SK-N-SH (cell line): ENCODE results near the gene L1TD1. TPM values are rescaled to one million over a fixed set of nuclear protein-coding genes. Genes with fewer than 3 reads are reported as not detected.

Source experiments
- CTCF ChIA-PET: fragments of 300-600, 350-600 bp; formaldehyde crosslinking; extraction: SDS; loops from one replicate; lab custom pipeline; 2021; lab: Yijun Ruan, JAX
- POLR2A ChIA-PET: fragments of 350-600 bp; sonication (Branson Sonifier 250); formaldehyde crosslinking; extraction: SDS; loops from one replicate; lab custom pipeline; 2020; ENCODE audit warnings: antibody characterized with exemption, inconsistent platforms; lab: Yijun Ruan, JAX
- DNase-seq: peaks from one replicate; pipeline ENCODE4 v3.0.0; 2012
- H2AFZ ChIP-seq: fragments of 200-600 bp; sonication (generic); 2 replicates; pipeline ENCODE4 v1.8.1; 2016; ENCODE audit warnings: antibody characterized with exemption, mild to moderate bottlenecking, low read depth
- H3F3A ChIP-seq: fragments of 200-600 bp; sonication (generic); replicated peaks from 2 replicates; pipeline ENCODE3; 2016; ENCODE audit warnings: antibody characterized with exemption, mild to moderate bottlenecking; ENCODE audit not compliant: insufficient read depth
- H3K27ac ChIP-seq, 2 experiments: fragments of 200-500 bp in 1 of 2; fragments of 200-600 bp in 1 of 2; sonication (Bioruptor generic) in 1 of 2; sonication (generic), shearing (Covaris generic) in 1 of 2; 2 replicates each; pipeline versions ENCODE4 v1.5.1 to v1.6.1; 2014 to 2016; ENCODE audit warnings: low read depth in 2 of 2, inconsistent platforms in 1 of 2, low read length in 1 of 2, mild to moderate bottlenecking in 1 of 2, mixed read lengths in 1 of 2
- H3K27me3 ChIP-seq: fragments of 200-600 bp; sonication (generic), shearing (Covaris generic); 2 replicates; pipeline ENCODE4 v1.6.1; 2016; ENCODE audit warnings: mixed run types; ENCODE audit not compliant: insufficient read depth
- H3K36me3 ChIP-seq, 2 experiments: fragments of 200-500 bp in 1 of 2; fragments of 200-600 bp in 1 of 2; sonication (Bioruptor generic) in 1 of 2; sonication (generic) in 1 of 2; replicated peaks in 1 of 2; 2 replicates each; pipeline versions ENCODE3 to v1.5.1; 2014 to 2016; ENCODE audit warnings: low read length in 1 of 2, mild to moderate bottlenecking in 1 of 2; ENCODE audit not compliant: insufficient read depth in 2 of 2, control insufficient read depth in 1 of 2
- H3K4me1 ChIP-seq, 2 experiments: fragments of 200-500 bp in 1 of 2; fragments of 200-600 bp in 1 of 2; sonication (Bioruptor generic) in 1 of 2; sonication (generic), shearing (Covaris generic) in 1 of 2; 2 replicates each; pipeline versions ENCODE4 v1.5.1 to v1.6.1; 2014 to 2016; ENCODE audit warnings: low read depth in 1 of 2, low read length in 1 of 2, mixed run types in 1 of 2; ENCODE audit not compliant: insufficient read depth in 2 of 2, control insufficient read depth in 1 of 2
- H3K4me2 ChIP-seq: fragments of 200-600 bp; sonication (generic), shearing (Covaris generic); 2 replicates; pipeline ENCODE4 v1.6.1; 2017; ENCODE audit warnings: mixed run types
- H3K4me3 ChIP-seq, 2 experiments: fragments of 200-500 bp in 1 of 2; fragments of 200-600 bp in 1 of 2; sonication (Bioruptor generic) in 1 of 2; sonication (generic), shearing (Covaris generic) in 1 of 2; 2 replicates each; pipeline versions ENCODE4 v1.5.1 to v1.8.1; 2014 to 2016; ENCODE audit warnings: low read depth in 2 of 2, inconsistent platforms in 1 of 2, low read length in 1 of 2, mild to moderate bottlenecking in 1 of 2, mixed read lengths in 1 of 2, moderate library complexity in 1 of 2
- H3K79me2 ChIP-seq: fragments of 200-600 bp; sonication (generic); 2 replicates; pipeline ENCODE4 v1.8.1; 2017; ENCODE audit warnings: mild to moderate bottlenecking; ENCODE audit not compliant: insufficient read depth
- H3K9ac ChIP-seq: fragments of 200-600 bp; sonication (generic); 2 replicates; pipeline ENCODE4 v1.6.1; 2017; ENCODE audit warnings: mixed run types
- H3K9me2 ChIP-seq: fragments of 200-600 bp; sonication (generic); 2 replicates; pipeline ENCODE4 v1.6.1; 2017; ENCODE audit warnings: mixed run types
- H3K9me3 ChIP-seq: fragments of 200-600 bp; sonication (generic); 2 replicates; pipeline ENCODE4 v1.6.1; 2017; ENCODE audit warnings: mixed run types, mild to moderate bottlenecking, moderate library complexity
- H4K20me1 ChIP-seq: fragments of 200-600 bp; sonication (generic); 2 replicates; pipeline ENCODE4 v1.6.1; 2017; ENCODE audit warnings: mild to moderate bottlenecking, mixed run types; ENCODE audit not compliant: insufficient read depth
- FOSL2 ChIP-seq: IDR thresholded peaks from 2 replicates; pipeline ENCODE4 v1.4.0; 2012; ENCODE audit warnings: low read depth, mild to moderate bottlenecking, moderate library complexity, borderline replicate concordance
- FOXJ3 ChIP-seq: sonication (generic); formaldehyde crosslinking; IDR thresholded peaks from 2 replicates; pipeline ENCODE4 v1.5.1; 2020; ENCODE audit warnings: mild to moderate bottlenecking, missing genetic modification reagents
- FOXM1 ChIP-seq: IDR thresholded peaks from 2 replicates; pipeline ENCODE4 v1.4.0; 2012; ENCODE audit warnings: low read depth, mild to moderate bottlenecking
- GABPA ChIP-seq: IDR thresholded peaks from 2 replicates; pipeline ENCODE4 v1.4.0; 2012; ENCODE audit warnings: low read depth, mild to moderate bottlenecking
- GATA2 ChIP-seq: sonication (generic); formaldehyde crosslinking; IDR thresholded peaks from 2 replicates; pipeline ENCODE4 v1.5.0; 2020; ENCODE audit warnings: mild to moderate bottlenecking, missing genetic modification reagents
- JUND ChIP-seq: IDR thresholded peaks from 2 replicates; pipeline ENCODE4 v1.4.0; 2012
- MEF2A ChIP-seq: IDR thresholded peaks from 2 replicates; pipeline ENCODE4 v1.4.0; 2012; ENCODE audit warnings: low read depth, borderline replicate concordance
- MXI1 ChIP-seq: IDR thresholded peaks from 2 replicates; pipeline ENCODE4 v1.6.1; 2012; ENCODE audit warnings: mild to moderate bottlenecking, low read depth, low read length, improper control_type of control experiment
- POLR2AphosphoS5 ChIP-seq: IDR thresholded peaks from 2 replicates; pipeline ENCODE4 v1.6.1; 2012; ENCODE audit warnings: low read depth, low read length
- RAD21 ChIP-seq: IDR thresholded peaks from 2 replicates; pipeline ENCODE4 v1.6.1; 2012; ENCODE audit warnings: mild to moderate bottlenecking, low read length
- RCOR1 ChIP-seq: fragments of 150-350 bp; IDR thresholded peaks from 2 replicates; pipeline ENCODE4 v1.6.1; 2017; ENCODE audit warnings: antibody characterized with exemption, low read length
- RFX5 ChIP-seq: IDR thresholded peaks from 2 replicates; pipeline ENCODE4 v1.6.1; 2012; ENCODE audit warnings: mild to moderate bottlenecking, improper control_type of control experiment, low read length
- SMC3 ChIP-seq: IDR thresholded peaks from 2 replicates; pipeline ENCODE4 v1.6.1; 2012; ENCODE audit warnings: low read depth, low read length, improper control_type of control experiment
- TCF12 ChIP-seq: IDR thresholded peaks from 2 replicates; pipeline ENCODE4 v1.4.0; 2012
- TEAD4 ChIP-seq: IDR thresholded peaks from 2 replicates; pipeline ENCODE4 v1.4.0; 2012; ENCODE audit warnings: mild to moderate bottlenecking, borderline replicate concordance; ENCODE audit not compliant: insufficient read depth
- WGBS: methylation state at CpG from one replicate; pipeline ENCODE4 v1.1.6; 2017; ENCODE audit warnings: low lambda C conversion rate; 5-methylcytosine and 5-hydroxymethylcytosine counted together
- polyA plus RNA-seq, 3 experiments: library from polyadenylated mRNA; depleted of rRNA; stranded (reverse); fragments of >200 nt; gene quantifications; 2 replicates each; pipeline ENCODE4 v1.2.3, GENCODE V29; 2012
- TF ChIP-seq, protein P1 (sequence below): IDR thresholded peaks from 2 replicates; pipeline ENCODE4 v1.4.0; 2012; ENCODE audit warnings: low read depth
- TF ChIP-seq, protein P2 (sequence below): IDR thresholded peaks from 2 replicates; pipeline ENCODE4 v1.6.1; 2012; ENCODE audit warnings: mild to moderate bottlenecking, low read depth, low read length, moderate library complexity
- TF ChIP-seq, protein P3 (sequence below): IDR thresholded peaks from 2 replicates; pipeline ENCODE4 v1.4.0; 2012; ENCODE audit warnings: low read depth, borderline replicate concordance
- TF ChIP-seq, protein P4 (sequence below): fragments of 150-350 bp; IDR thresholded peaks from 2 replicates; pipeline ENCODE4 v1.6.1; 2016; ENCODE audit warnings: mild to moderate bottlenecking, low read depth, low read length

L1TD1 gene
- polyA plus RNA-seq, 1 of the 3 experiments (the other 2 are of a cell fraction), result not detected

DNA sequence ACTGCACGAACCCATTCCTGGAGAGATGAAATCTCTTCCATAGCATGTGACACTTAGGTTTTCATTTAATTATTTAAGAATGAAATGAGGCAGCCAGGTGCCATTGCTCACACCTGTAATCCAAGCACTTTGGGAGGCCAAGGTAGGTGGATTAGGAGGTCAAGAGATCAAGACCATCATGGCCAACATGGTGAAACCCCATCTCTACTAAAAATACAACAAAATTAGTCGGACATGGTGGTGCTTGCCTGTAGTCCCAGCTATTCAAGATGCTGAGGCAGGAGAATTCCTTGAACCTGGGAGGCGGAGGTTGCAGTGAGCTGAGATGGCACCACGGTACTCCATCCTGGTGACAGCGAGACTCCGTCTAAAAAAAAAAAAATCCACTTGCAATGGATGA lies 17.8 kb downstream of the L1TD1 start:
- WGBS, result 53% methylated on average over 6 of the region's 6 CpGs
- no peaks in the 10 kb centered on the region for H3K4me1 ChIP-seq
- POLR2A ChIA-PET, result no interaction called here
- no peaks in the 10 kb centered on the region for H3K9me3 ChIP-seq
- H3K79me2 ChIP-seq, result no peaks in the 10 kb centered on the region
- H2AFZ ChIP-seq, result no peak overlapping the region
- no peak overlapping the region for H3K9ac ChIP-seq
- no peak overlapping the region for H3K4me2 ChIP-seq
- H3K36me3 ChIP-seq, result no peaks in the 10 kb centered on the region
- H3F3A ChIP-seq, result no peaks in the 10 kb centered on the region
- H3K27me3 ChIP-seq, result no peaks in the 10 kb centered on the region
- H3K4me3 ChIP-seq, result no peak overlapping the region
- no peak for DNase-seq
- TF ChIP-seq FOXM1 (no peak), TCF12 (no peak), MEF2A (no peak), RAD21 (no peak), RCOR1 (no peak), SMC3 (no peak), RFX5 (no peak), MXI1 (no peak), JUND (no peak), GABPA (no peak), FOSL2 (no peak), POLR2AphosphoS5 (no peak), TEAD4 (no peak), FOXJ3 (no peak), GATA2 (CRISPR knock-in tag) (no peak)
- TF ChIP-seq, protein P1, sequence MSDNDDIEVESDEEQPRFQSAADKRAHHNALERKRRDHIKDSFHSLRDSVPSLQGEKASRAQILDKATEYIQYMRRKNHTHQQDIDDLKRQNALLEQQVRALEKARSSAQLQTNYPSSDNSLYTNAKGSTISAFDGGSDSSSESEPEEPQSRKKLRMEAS, result no peak
- TF ChIP-seq, protein P2, sequence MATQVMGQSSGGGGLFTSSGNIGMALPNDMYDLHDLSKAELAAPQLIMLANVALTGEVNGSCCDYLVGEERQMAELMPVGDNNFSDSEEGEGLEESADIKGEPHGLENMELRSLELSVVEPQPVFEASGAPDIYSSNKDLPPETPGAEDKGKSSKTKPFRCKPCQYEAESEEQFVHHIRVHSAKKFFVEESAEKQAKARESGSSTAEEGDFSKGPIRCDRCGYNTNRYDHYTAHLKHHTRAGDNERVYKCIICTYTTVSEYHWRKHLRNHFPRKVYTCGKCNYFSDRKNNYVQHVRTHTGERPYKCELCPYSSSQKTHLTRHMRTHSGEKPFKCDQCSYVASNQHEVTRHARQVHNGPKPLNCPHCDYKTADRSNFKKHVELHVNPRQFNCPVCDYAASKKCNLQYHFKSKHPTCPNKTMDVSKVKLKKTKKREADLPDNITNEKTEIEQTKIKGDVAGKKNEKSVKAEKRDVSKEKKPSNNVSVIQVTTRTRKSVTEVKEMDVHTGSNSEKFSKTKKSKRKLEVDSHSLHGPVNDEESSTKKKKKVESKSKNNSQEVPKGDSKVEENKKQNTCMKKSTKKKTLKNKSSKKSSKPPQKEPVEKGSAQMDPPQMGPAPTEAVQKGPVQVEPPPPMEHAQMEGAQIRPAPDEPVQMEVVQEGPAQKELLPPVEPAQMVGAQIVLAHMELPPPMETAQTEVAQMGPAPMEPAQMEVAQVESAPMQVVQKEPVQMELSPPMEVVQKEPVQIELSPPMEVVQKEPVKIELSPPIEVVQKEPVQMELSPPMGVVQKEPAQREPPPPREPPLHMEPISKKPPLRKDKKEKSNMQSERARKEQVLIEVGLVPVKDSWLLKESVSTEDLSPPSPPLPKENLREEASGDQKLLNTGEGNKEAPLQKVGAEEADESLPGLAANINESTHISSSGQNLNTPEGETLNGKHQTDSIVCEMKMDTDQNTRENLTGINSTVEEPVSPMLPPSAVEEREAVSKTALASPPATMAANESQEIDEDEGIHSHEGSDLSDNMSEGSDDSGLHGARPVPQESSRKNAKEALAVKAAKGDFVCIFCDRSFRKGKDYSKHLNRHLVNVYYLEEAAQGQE, result no peak
- TF ChIP-seq, protein P3, sequence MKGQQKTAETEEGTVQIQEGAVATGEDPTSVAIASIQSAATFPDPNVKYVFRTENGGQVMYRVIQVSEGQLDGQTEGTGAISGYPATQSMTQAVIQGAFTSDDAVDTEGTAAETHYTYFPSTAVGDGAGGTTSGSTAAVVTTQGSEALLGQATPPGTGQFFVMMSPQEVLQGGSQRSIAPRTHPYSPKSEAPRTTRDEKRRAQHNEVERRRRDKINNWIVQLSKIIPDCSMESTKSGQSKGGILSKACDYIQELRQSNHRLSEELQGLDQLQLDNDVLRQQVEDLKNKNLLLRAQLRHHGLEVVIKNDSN, result no peak
- TF ChIP-seq, protein P4, sequence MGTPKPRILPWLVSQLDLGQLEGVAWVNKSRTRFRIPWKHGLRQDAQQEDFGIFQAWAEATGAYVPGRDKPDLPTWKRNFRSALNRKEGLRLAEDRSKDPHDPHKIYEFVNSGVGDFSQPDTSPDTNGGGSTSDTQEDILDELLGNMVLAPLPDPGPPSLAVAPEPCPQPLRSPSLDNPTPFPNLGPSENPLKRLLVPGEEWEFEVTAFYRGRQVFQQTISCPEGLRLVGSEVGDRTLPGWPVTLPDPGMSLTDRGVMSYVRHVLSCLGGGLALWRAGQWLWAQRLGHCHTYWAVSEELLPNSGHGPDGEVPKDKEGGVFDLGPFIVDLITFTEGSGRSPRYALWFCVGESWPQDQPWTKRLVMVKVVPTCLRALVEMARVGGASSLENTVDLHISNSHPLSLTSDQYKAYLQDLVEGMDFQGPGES, result no peak
- H4K20me1 ChIP-seq, result no peaks in the 10 kb centered on the region
- CTCF ChIA-PET, result interaction anchor here (1.3 kb wide), 1 partner anchor 16 kb away, joined by 3 read pairs; no protein-coding TSS in a partner anchor
- no peak overlapping the region for H3K27ac ChIP-seq
- H3K9me2 ChIP-seq, result no peaks in the 10 kb centered on the region
